HL-60 (cell line): ENCODE data around the gene BMP6.

Experiments used
- CTCF ChIP-seq: IDR thresholded peaks from one replicate; pipeline ENCODE4 v1.5.1; 2011; ENCODE audit warnings: low read length, control low read depth, inconsistent platforms; ENCODE audit not compliant: insufficient read depth
- GABPA ChIP-seq: IDR thresholded peaks from 2 replicates; pipeline ENCODE4 v1.6.1; 2012; ENCODE audit warnings: low read depth
- POLR2AphosphoS5 ChIP-seq: IDR thresholded peaks from 2 replicates; pipeline ENCODE4 v1.6.1; 2012; ENCODE audit warnings: low read depth
- REST ChIP-seq: IDR thresholded peaks from 2 replicates; pipeline ENCODE4 v1.6.1; 2012; ENCODE audit warnings: low read depth; ENCODE audit not compliant: insufficient replicate concordance
- SPI1 ChIP-seq: IDR thresholded peaks from 2 replicates; pipeline ENCODE4 v1.6.1; 2012; ENCODE audit warnings: low read depth, mild to moderate bottlenecking, borderline replicate concordance

GRCh38 chr6:7734707-7735383, 8.9 kb downstream of the BMP6 start:
- TF ChIP-seq REST (no peak), CTCF (no peak), POLR2AphosphoS5 (no peak), GABPA (no peak), SPI1 (no peak)
